ENCODE data around the gene GLIS2.

DNA sequence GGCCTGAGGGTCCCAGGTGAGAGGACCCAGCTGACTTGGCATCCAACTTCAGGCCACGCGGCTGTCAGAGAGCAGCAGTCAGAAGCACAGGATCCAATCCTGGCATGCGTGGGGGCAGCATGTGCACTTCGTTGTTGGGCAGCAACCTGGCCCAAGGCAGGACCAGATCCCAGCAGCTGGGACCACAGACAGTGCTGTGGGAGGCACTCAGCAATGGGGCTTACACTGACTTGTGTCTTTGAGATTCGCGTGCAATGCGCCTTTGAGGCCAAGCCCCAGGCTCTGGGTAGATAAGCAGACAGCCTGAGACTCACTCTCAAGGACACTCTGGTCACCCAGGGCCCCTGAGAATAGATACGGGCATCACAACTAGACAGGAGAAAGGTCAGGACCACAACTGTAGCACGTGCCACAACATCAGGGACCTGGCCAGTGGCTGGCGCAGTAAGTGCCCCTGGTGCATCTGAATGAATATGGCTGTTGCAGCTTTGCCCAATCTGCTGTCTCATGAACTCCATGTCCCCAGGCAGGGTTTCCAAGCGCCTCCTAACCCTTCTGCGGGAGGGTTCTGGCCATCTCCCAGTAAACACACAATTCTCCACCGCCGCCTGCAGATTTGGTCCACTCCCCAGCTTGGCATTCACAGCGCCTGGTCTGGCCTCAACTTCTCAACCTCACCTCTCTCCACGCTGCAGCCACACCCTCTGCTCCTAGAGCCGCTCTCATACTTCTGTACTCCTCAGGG is 32.1 kb downstream of the GLIS2 start:
- TF ChIP-seq, protein P1, sequence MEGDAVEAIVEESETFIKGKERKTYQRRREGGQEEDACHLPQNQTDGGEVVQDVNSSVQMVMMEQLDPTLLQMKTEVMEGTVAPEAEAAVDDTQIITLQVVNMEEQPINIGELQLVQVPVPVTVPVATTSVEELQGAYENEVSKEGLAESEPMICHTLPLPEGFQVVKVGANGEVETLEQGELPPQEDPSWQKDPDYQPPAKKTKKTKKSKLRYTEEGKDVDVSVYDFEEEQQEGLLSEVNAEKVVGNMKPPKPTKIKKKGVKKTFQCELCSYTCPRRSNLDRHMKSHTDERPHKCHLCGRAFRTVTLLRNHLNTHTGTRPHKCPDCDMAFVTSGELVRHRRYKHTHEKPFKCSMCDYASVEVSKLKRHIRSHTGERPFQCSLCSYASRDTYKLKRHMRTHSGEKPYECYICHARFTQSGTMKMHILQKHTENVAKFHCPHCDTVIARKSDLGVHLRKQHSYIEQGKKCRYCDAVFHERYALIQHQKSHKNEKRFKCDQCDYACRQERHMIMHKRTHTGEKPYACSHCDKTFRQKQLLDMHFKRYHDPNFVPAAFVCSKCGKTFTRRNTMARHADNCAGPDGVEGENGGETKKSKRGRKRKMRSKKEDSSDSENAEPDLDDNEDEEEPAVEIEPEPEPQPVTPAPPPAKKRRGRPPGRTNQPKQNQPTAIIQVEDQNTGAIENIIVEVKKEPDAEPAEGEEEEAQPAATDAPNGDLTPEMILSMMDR (conservative IDR thresholded peaks at IDR 0.05 in 1 of 2, IDR thresholded peaks at IDR 0.05 in 1 of 2; ENCODE audit: extremely low read depth in 1 of 2, insufficient read depth in 1 of 2, low read depth in 1 of 2, low read length in 2 of 2), result no peak
- no peak for TF ChIP-seq EZH2 (IDR thresholded peaks at IDR 0.05; ENCODE audit: borderline replicate concordance, low read length)

All from mammary epithelial cell (primary cell).